GM12801 (cell line): ENCODE data around the gene PEX14.

Experiments used
- TF ChIP-seq, protein P1 (sequence below): IDR thresholded peaks from one replicate; pipeline ENCODE4 v1.5.1; 2011; ENCODE audit warnings: control low read depth; ENCODE audit not compliant: insufficient read length; ENCODE audit errors: extremely low read depth

The PEX14 gene

DNA sequence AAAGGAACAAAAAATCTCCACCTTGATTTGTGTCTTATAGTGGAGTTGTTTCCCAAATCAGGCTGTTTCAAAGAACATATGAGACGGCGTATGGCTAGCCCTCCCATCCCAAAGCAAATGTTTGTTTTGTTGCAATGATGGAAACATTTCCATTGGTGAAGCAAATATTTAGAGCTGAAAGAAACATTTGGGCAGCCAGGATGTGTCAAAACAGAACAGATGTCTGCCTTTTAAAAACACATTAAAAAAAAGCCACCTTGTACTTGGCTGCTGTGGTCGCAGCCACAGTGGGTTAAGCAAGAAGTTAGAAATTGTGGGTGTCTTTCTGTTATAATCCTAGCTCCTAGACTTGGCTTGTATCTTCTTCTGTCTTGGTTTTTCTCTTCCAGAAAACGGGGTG, 116.3 kb downstream of the PEX14 start:
- TF ChIP-seq, protein P1, sequence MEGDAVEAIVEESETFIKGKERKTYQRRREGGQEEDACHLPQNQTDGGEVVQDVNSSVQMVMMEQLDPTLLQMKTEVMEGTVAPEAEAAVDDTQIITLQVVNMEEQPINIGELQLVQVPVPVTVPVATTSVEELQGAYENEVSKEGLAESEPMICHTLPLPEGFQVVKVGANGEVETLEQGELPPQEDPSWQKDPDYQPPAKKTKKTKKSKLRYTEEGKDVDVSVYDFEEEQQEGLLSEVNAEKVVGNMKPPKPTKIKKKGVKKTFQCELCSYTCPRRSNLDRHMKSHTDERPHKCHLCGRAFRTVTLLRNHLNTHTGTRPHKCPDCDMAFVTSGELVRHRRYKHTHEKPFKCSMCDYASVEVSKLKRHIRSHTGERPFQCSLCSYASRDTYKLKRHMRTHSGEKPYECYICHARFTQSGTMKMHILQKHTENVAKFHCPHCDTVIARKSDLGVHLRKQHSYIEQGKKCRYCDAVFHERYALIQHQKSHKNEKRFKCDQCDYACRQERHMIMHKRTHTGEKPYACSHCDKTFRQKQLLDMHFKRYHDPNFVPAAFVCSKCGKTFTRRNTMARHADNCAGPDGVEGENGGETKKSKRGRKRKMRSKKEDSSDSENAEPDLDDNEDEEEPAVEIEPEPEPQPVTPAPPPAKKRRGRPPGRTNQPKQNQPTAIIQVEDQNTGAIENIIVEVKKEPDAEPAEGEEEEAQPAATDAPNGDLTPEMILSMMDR = no peak

DNA sequence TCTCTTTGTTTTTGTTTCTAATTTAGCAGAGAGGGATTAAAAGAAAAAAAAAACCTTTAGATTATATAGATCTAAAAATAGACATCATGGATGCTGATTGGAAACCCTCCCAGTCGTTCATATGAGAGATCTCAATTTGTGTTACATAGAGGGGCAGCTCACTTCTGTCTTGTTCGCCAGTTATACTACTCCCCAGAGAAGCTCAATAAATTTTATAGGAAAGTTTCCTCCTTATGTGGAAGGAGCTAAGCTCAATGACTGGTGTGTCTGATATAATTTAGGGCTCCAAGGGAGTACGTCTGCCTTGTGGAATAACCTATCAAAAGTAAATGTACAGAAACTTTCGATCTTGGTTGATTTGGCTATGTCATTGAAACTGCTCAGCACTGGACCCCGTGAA, 117.6 kb downstream of the PEX14 start:
- TF ChIP-seq, protein P1 = no peak

DNA sequence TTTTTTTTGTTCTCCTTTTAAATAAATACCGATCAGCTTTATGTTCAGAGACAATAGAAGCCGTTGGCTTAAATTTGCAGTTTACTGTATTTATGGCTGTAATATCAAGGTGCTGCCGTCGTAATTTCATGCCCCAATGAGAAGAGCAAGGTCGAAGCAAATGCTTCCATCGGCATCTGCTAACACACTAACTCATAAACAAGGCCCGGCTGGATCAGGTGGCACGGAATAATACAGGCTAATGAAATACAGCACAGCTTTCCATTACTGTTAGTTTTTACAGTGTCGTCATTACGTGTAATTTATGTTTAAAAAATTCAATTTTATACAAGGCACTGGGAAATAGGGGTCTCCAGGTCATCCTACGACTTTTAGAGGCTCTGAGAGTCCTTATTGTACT, 119.0 kb downstream of the PEX14 start:
- TF ChIP-seq, protein P1 = no peak

DNA sequence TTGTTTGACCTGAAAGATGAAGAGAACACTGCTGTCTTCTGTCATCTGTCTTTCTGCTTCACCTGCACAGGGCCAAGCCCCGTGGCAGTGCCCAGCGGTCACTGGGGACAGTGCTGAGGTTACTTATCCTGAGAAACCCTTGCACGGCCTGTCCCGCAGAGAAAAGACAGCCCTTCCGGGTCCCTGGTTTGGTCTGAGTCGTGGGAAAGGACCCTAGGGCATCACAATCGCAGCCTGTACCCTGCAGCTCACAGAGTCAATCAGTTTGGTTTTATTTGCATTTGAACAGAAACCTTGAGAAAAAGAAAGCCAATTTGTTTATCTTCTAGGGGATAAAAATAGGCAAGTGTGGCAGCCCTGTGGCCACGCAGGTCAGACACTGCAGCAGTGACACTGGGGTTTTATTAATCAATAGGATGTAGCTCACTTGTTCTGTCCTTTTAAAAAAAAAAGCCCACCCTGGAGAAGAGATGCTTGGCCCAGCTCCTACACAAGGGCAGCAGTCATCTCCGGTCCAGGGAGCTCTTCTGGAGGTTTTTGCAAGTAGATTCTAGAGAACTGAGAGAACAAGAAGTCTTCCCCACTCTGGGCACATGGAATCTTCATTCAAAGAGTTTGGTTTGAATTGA, 120.0 kb downstream of the PEX14 start:
- TF ChIP-seq, protein P1 = no peak

DNA sequence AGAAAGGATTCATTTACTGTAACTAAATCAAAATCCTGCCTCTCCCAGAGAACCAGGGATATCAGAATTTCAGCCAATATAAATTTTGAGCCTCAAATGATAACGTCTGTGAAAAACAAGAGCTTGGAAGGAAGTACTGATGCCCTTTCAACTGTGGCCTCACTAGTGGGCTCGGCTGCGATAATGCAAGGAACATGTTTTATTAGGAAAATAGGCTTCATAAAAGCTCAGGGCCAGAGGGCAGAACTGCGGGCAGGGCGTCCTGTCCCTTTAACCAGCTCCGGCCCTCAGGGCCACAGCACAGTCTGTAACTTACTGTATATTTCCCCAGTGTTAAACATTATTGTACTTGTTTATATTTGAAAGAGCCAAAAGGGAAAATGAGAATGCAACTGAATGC, 122.0 kb downstream of the PEX14 start:
- TF ChIP-seq, protein P1 = no peak

DNA sequence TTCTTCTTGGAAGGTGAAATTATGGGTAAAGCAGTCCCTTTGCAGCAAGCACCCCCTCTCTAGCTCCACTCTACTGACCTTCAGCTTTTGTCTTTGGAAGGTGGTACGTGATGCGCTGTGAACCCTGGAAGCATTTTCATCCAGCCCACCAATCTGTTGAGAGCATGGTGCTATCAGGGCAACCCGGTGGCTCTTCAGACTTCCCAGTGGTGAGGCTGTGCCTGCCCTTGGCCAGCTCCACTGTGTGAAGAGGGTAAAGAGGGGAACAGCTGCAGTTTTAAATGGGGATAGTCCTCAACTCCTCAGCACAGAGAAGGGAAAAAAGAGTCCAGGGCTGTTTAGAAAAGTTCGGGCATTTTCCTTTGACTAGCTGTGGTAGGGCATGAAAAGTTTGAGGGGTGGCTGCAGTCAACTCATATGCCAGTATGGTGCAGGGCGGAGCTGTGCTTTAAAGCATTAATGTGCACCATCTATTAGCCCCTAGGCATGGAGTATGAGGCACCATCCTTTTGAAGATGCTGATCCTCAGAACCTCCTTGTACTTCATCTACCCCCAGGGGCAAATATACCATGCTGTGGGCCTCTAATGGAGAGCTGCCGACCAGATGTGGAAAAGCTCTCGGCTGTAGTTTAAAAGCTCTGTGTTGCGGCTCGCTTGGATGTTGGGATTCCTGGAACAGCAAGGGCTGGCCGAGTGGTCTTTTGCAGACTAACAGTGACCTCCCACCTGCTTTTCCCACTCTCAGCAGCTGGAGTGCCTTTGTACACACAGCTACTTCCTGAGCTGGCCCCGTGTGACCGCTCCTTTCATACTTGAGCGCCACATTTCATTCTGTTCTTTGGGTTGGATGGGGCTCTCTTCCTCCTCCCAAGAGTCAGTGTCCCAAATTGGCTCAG, 123.0 kb downstream of the PEX14 start:
- TF ChIP-seq, protein P1 = no peak

DNA sequence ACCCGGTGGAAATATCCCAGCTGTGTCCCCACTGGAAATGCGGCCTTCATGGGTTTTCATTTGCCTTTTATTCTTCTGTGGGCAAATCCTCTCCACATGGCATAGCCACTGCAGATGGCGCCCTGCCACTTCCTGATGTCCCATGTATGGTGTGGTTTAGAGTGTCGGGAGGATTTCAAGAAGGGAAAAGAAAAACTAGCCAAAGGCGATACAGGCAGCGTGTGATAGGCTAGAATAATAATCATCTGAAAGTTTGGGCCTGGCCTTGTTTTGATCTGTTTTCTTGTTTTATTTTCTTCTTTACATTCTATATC, 123.6 kb downstream of the PEX14 start:
- TF ChIP-seq, protein P1 = no peak
